Gastroesophageal sphincter (tissue), 4 donors: ENCODE data around the gene OR2S2. TPM values are rescaled to one million over a fixed set of nuclear protein-coding genes. Genes with fewer than 3 reads are reported as not detected.

Source experiments
- ATAC-seq: fragments of 150-250 bp; one replicate; pipeline ENCODE4 v1.9.1; 2016; ENCODE audit warnings: mild to moderate bottlenecking, moderate library complexity
- H3K27ac ChIP-seq, 4 donors: fragments of 200-600 bp; sonication (generic) in 3 of 4; 1 replicate in 3 of 4; 2 replicates in 1 of 4; pipeline ENCODE4 v1.5.1; 2016 to 2019
- H3K27me3 ChIP-seq: fragments of 200-600 bp; sonication (generic); one replicate; pipeline ENCODE4 v1.5.1; 2019
- H3K36me3 ChIP-seq, 2 donors: fragments of 200-600 bp; sonication (generic); one replicate each; pipeline ENCODE4 v1.5.1; 2019; ENCODE audit warnings: control low read depth in 1 of 2
- H3K4me1 ChIP-seq, 3 donors: fragments of 200-600 bp; sonication (generic); 1 replicate in 2 of 3; 2 replicates in 1 of 3; pipeline ENCODE4 v1.5.1; 2016 to 2019; ENCODE audit warnings: control low read depth in 2 of 3
- H3K4me3 ChIP-seq, 2 donors: fragments of 200-600 bp; sonication (generic); one replicate each; pipeline ENCODE4 v1.5.1; 2019; ENCODE audit warnings: mild to moderate bottlenecking in 1 of 2, moderate library complexity in 1 of 2
- H3K9me3 ChIP-seq, 3 donors: fragments of 200-600 bp; sonication (generic); one replicate each; pipeline ENCODE4 v1.5.1; 2017 to 2019; ENCODE audit warnings: control low read depth in 2 of 3
- CTCF ChIP-seq, 4 experiments: fragments of 200-600 bp in 2 of 4; fragments of 450-650 bp in 2 of 4; sonication (generic) in 1 of 4; IDR thresholded peaks; one replicate each; pipeline ENCODE4 v1.5.1; 2017 to 2019; ENCODE audit warnings: antibody characterized with exemption in 4 of 4, mild to moderate bottlenecking in 2 of 4, moderate library complexity in 2 of 4
- EP300 ChIP-seq: sonication (generic); formaldehyde crosslinking; IDR thresholded peaks from one replicate; pipeline ENCODE4 v1.6.1; 2017; ENCODE audit warnings: antibody characterized with exemption, mild to moderate bottlenecking
- POLR2A ChIP-seq, 2 donors: fragments of 450-650 bp; IDR thresholded peaks; one replicate each; pipeline ENCODE4 v1.6.1; 2017; ENCODE audit warnings: antibody characterized with exemption in 2 of 2, mild to moderate bottlenecking in 2 of 2, moderate library complexity in 1 of 2
- POLR2AphosphoS5 ChIP-seq: sonication (generic); formaldehyde crosslinking; IDR thresholded peaks from one replicate; pipeline ENCODE4 v1.6.1; 2017; ENCODE audit warnings: antibody characterized with exemption
- WGBS, 2 donors: methylation state at CpG; one replicate each; pipeline ENCODE4 v1.1.5; 2018; ENCODE audit warnings: low coverage in 1 of 2; 5-methylcytosine and 5-hydroxymethylcytosine counted together
- total RNA-seq, 4 donors: library from RNA; depleted of rRNA; stranded (reverse); fragments of >200 nt; gene quantifications; one replicate each; pipeline ENCODE4 v1.1.0, GENCODE V29; 2016

OR2S2 gene
- total RNA-seq, 4 donors from 2014 or later = not detected

DNA sequence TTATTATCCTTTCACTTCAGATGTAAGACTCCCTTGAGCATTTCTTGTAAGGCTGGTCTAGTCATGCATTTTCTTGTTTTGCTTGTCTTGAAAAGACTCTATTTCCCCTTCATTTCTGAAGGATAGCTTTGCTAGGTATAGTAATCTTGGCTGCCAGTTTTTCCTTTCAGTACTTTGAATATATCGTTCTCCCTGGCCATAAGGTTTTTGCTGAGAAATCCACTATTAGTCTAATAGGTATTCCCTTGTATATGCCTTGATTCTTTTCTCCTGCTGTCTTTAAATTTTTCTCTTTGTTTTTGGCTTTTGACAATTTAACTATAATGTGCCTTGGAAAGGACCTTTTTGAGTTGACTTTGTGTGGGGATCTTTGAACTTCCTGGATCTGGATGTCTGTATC is 16.8 kb upstream of the OR2S2 start:
- Histone ChIP-seq H3K27me3 (peaks cover 51% of the 10 kb centered on the region), H3K4me3 (no peak overlapping the region), H3K27ac (no peak overlapping the region), H3K9me3 (peaks cover 0 to 29% (median 0%) of the 10 kb centered on the region in 3 donors), H3K36me3 (no peaks in the 10 kb centered on the region), H3K4me1 (peaks cover 0 to 5% (median 0%) of the 10 kb centered on the region in 3 donors)
- ATAC-seq = no peak
- WGBS, 2 donors = 100% methylated on average over 1 of the region's 1 CpG
- TF ChIP-seq CTCF (IDR thresholded peaks at IDR 0.05) (no peak), POLR2A (IDR thresholded peaks at IDR 0.05) (no peak), EP300 (no peak), POLR2AphosphoS5 (no peak)

DNA sequence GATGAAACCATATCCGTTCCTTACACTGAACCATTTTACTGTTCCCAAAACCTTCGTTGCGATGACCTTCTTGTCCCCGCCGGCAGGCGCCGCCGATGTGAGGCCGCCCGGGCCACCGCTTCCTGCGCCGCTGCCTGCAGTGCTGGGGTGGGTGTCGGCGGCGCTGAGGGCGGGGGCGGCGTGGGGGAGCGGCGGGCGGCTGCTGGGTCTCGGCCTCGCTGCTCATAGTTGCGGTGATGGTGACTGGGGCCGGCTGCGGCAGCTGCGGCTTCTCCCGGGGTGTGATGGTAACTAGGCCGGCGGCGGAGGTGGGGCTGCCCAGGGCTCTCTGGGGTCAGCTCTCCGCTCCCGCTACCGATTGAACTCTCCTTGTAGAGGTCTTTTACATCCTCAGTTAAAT is 14.1 kb upstream of the OR2S2 start:
- TF ChIP-seq EP300 (no peak), CTCF (IDR thresholded peaks at IDR 0.05) (no peak), POLR2A (IDR thresholded peaks at IDR 0.05) (no peak), POLR2AphosphoS5 (no peak)
- H3K4me3 ChIP-seq = no peak overlapping the region
- peaks cover 54% of the 10 kb centered on the region for H3K27me3 ChIP-seq
- no peak overlapping the region for H3K27ac ChIP-seq
- ATAC-seq = no peak
- peaks cover 0 to 29% (median 0%) of the 10 kb centered on the region in 3 donors for H3K9me3 ChIP-seq
- H3K4me1 ChIP-seq = peaks cover 0 to 5% (median 0%) of the 10 kb centered on the region in 3 donors
- H3K36me3 ChIP-seq = no peaks in the 10 kb centered on the region
- WGBS, 2 donors = 28% methylated on average over 15 of the region's 35 CpGs; no CpG with 5 or more reads in 1 of the 2 donors

DNA sequence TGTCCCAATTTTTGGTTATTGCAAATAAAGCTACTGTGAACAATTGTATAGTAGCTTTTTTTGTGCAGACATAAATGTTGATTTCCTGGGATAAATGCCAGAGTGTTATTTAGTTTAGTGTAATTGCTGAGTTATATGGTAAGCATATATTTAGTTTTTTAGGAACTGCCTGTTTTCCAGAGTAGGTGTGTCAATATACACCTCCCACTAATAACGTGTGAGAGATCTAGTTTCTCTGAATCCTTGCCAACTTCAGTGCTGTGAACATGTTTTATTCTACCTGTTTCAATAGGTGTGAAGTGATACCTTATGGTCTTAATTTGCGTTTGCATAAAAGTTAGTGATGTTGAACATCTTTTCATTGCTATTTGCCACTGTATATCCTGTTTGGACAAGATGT is 9.1 kb upstream of the OR2S2 start:
- TF ChIP-seq EP300 (no peak), POLR2AphosphoS5 (no peak), CTCF (IDR thresholded peaks at IDR 0.05) (no peak), POLR2A (IDR thresholded peaks at IDR 0.05) (no peak)
- Histone ChIP-seq H3K27me3 (peaks cover 21% of the 10 kb centered on the region), H3K4me1 (peaks cover 0 to 10% (median 0%) of the 10 kb centered on the region in 3 donors), H3K36me3 (no peaks in the 10 kb centered on the region), H3K27ac (no peak overlapping the region), H3K4me3 (no peak overlapping the region), H3K9me3 (no peaks in the 10 kb centered on the region)
- ATAC-seq = no peak
- WGBS, 2 donors = 36 to 68% methylated on average over 2 of the region's 2 CpGs

GRCh38 chr9:35966433-35966832 is 8.5 kb upstream of the OR2S2 start:
- ATAC-seq = no peak
- WGBS, 2 donors = 65 to 67% methylated on average over 4 of the region's 4 CpGs
- TF ChIP-seq EP300 = no peak

DNA sequence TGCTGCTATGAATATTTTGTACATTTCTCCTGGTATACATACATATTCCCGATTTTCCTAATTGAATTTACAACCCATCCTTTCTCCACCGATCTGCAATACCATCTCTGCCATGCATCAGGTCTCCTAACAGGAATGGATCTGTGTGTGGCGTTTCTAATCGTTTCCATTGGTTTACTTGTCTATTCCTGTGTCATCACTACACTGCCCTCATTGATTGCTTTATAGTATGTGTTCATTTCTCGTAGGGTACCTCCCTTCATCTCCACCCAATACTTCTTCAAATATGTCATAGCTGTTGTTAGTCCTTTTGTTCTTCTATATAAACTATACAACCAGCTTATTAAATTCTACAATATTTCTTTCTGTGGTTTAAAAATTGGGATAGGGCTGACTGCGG is 7.1 kb upstream of the OR2S2 start:
- Histone ChIP-seq H3K27me3 (peaks cover 20% of the 10 kb centered on the region), H3K27ac (no peak overlapping the region), H3K4me1 (peaks cover 0 to 10% (median 0%) of the 10 kb centered on the region in 3 donors), H3K9me3 (no peaks in the 10 kb centered on the region), H3K36me3 (no peaks in the 10 kb centered on the region), H3K4me3 (no peak overlapping the region)
- TF ChIP-seq CTCF (IDR thresholded peaks at IDR 0.05) = no peak
- no peak for TF ChIP-seq POLR2A (IDR thresholded peaks at IDR 0.05)
- TF ChIP-seq EP300 = no peak
- TF ChIP-seq POLR2AphosphoS5 = no peak
- no peak for ATAC-seq
- 71 to 74% methylated on average over 5 to 6 of the region's 6 CpGs for WGBS, 2 donors

More at GRCh38 chr9:35966433-35966832, 8.5 kb upstream of the OR2S2 start:
- no peaks in the 10 kb centered on the region for H3K9me3 ChIP-seq
- H3K4me1 ChIP-seq = peaks cover 0 to 10% (median 0%) of the 10 kb centered on the region in 3 donors
- H3K27me3 ChIP-seq = peaks cover 19% of the 10 kb centered on the region
- no peaks in the 10 kb centered on the region for H3K36me3 ChIP-seq
- H3K27ac ChIP-seq = no peak overlapping the region
- H3K4me3 ChIP-seq = no peak overlapping the region
